Measurements from ENCODE around the gene IL13. TPM values are rescaled to one million over a fixed set of nuclear protein-coding genes. Genes with fewer than 3 reads are reported as not detected.

IL13 gene
- total and polyA plus RNA-seq, 7 donors: 0.15 TPM; not detected in 6

DNA sequence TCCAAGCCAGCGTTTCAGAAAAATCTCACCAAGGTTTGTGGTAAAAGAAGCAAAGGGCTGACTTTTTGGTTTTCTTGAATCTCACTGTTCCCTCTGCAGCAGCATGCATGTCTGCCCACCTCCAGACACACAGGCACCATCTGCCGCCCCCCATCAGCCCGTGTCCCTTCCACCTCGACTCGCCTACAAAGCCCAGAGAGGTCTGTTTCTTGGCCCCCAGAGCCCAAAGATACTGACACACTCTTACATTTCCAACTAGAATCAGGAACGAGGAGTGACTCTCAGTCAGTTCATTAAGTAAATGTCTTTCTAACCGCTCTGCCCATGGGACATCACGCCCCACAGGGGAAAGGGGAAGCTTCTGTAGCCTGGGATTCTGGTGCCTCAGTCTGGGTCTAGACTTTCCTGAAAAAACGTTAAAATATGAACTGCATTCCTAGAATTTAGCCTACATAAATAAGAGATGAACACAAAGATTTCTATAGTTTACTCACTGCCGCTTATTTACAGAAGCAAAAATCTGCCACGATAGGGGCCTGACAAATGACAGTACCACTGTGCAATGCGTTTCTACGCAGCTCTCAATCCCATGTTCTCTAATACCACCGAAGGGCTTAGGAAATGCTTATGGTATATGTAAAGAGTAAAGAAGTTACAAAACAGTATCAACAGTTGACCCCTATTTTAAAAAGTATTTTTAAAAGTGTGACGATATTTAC is 19.9 kb downstream of the IL13 start:
- Histone ChIP-seq H3K4me1 (peaks cover 0 to 28% (median 24%) of the 10 kb centered on the region in 4 donors), H3K36me3 (no peaks in the 10 kb centered on the region), H3K27me3 (no peaks in the 10 kb centered on the region), H3K9me3 (no peaks in the 10 kb centered on the region), H3K4me3 (no peak overlapping the region), H3K27ac (peak overlapping the region in 1 of 4 donors; percentile 57)
- WGBS, 2 donors: 91 to 95% methylated on average over 15 of the region's 15 CpGs
- no peak for TF ChIP-seq EP300 (IDR thresholded peaks at IDR 0.05)
- TF ChIP-seq, protein P1, sequence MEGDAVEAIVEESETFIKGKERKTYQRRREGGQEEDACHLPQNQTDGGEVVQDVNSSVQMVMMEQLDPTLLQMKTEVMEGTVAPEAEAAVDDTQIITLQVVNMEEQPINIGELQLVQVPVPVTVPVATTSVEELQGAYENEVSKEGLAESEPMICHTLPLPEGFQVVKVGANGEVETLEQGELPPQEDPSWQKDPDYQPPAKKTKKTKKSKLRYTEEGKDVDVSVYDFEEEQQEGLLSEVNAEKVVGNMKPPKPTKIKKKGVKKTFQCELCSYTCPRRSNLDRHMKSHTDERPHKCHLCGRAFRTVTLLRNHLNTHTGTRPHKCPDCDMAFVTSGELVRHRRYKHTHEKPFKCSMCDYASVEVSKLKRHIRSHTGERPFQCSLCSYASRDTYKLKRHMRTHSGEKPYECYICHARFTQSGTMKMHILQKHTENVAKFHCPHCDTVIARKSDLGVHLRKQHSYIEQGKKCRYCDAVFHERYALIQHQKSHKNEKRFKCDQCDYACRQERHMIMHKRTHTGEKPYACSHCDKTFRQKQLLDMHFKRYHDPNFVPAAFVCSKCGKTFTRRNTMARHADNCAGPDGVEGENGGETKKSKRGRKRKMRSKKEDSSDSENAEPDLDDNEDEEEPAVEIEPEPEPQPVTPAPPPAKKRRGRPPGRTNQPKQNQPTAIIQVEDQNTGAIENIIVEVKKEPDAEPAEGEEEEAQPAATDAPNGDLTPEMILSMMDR (IDR thresholded peaks at IDR 0.05): no peak
- no peak for TF ChIP-seq POLR2A (IDR thresholded peaks at IDR 0.05)
- TF ChIP-seq POLR2AphosphoS5 (IDR thresholded peaks at IDR 0.05): no peak
- no peak for DNase-seq
- intact Hi-C loops (cut with DNase I): no loop called here

- H3K27me3 ChIP-seq: no peaks in the 10 kb centered on the region
- intact Hi-C loops (cut with DNase I): no loop called here
- no peaks in the 10 kb centered on the region for H3K36me3 ChIP-seq
- WGBS, 2 donors: 97 to 99% methylated on average over 1 of the region's 1 CpG
- no peak for DNase-seq
- no peaks in the 10 kb centered on the region for H3K9me3 ChIP-seq
- H3K4me1 ChIP-seq: peaks cover 0 to 28% (median 24%) of the 10 kb centered on the region in 4 donors
- TF ChIP-seq, protein P1 (IDR thresholded peaks at IDR 0.05): no peak
- TF ChIP-seq POLR2A (IDR thresholded peaks at IDR 0.05): no peak
- no peak for TF ChIP-seq EP300 (IDR thresholded peaks at IDR 0.05)
- no peak for TF ChIP-seq POLR2AphosphoS5 (IDR thresholded peaks at IDR 0.05)
- H3K27ac ChIP-seq: no peak overlapping the region
- H3K4me3 ChIP-seq: no peak overlapping the region
Observed at GRCh38 chr5:132678735-132679134, 20.8 kb downstream of the IL13 start.

DNA sequence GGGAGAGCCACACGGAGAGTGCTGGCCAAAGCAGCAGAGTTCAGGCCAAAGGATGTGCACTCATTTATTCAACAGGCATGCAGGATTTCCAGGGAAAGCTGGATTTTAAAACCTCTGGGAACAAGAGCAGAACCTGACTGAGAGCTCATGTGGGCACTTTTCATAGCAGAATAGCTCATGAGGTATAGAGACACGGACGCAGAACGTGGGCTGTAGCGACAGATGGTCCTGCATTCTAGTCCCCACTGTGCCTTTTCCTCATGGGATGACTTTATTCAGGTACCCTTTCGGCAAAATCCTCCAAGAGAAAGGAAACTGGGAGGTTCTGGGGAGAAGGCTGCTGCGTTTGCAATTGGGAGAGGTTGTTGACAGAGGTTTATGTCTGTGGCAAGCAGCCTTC is 21.2 kb downstream of the IL13 start:
- intact Hi-C loops (cut with DNase I): no loop called here
- no peak for DNase-seq
- H3K27me3 ChIP-seq: no peaks in the 10 kb centered on the region
- H3K27ac ChIP-seq: no peak overlapping the region
- no peaks in the 10 kb centered on the region for H3K36me3 ChIP-seq
- no peaks in the 10 kb centered on the region for H3K9me3 ChIP-seq
- no peak for TF ChIP-seq POLR2A (IDR thresholded peaks at IDR 0.05)
- TF ChIP-seq, protein P1 (IDR thresholded peaks at IDR 0.05): no peak
- no peak for TF ChIP-seq POLR2AphosphoS5 (IDR thresholded peaks at IDR 0.05)
- no peak for TF ChIP-seq EP300 (IDR thresholded peaks at IDR 0.05)
- WGBS, 2 donors: 94 to 95% methylated on average over 7 of the region's 7 CpGs
- peaks cover 0 to 24% (median 21%) of the 10 kb centered on the region in 4 donors for H3K4me1 ChIP-seq
- H3K4me3 ChIP-seq: no peak overlapping the region

DNA sequence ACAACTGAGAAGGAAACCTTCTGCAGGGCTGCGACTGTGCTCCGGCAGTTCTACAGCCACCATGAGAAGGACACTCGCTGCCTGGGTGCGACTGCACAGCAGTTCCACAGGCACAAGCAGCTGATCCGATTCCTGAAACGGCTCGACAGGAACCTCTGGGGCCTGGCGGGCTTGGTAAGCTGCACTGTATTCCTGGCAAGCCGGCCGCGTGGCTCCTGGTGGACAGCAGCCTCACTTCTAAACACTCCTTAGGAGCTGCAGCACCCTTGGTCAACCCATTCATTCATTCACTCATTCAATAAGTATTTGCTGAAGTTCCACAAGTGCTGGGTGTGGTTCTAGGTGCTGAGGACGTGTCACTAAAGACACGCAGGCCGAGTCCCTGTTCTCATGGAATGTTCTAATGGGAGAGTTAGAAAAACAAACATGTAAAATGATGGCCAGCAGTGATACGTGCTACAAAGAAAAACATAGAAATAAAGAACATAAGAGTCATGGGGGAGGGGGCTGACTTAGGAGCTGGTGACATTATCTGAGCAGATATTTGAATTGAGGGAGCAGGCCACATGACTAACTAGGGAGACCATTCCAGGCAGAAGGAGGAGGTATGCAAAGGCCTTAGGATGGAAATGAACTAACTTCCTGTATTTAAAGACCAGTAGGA is 21.9 kb downstream of the IL13 start:
- Histone ChIP-seq H3K36me3 (no peaks in the 10 kb centered on the region), H3K27ac (no peak overlapping the region), H3K4me3 (no peak overlapping the region), H3K4me1 (peaks cover 0 to 18% (median 15%) of the 10 kb centered on the region in 4 donors), H3K9me3 (no peaks in the 10 kb centered on the region), H3K27me3 (no peaks in the 10 kb centered on the region)
- WGBS, 2 donors: 95 to 96% methylated on average over 15 of the region's 15 CpGs
- intact Hi-C loops (cut with DNase I): no loop called here
- TF ChIP-seq EP300 (IDR thresholded peaks at IDR 0.05) (no peak), POLR2A (IDR thresholded peaks at IDR 0.05) (no peak), POLR2AphosphoS5 (IDR thresholded peaks at IDR 0.05) (no peak)
- TF ChIP-seq, protein P1 (IDR thresholded peaks at IDR 0.05): no peak
- no peak for DNase-seq

Data from sigmoid colon (tissue), 7 donors.